T-cell (primary cell): ENCODE measurements around the gene MCUR1. TPM values are rescaled to one million over a fixed set of nuclear protein-coding genes. Genes with fewer than 3 reads are reported as not detected.
"Not testable (repeated sequence)": the region's sequence is repeated elsewhere in the genome, so short reads cannot be mapped to it uniquely, and the experiment has no call there.

Source experiments
- ATAC-seq, 4 experiments: fragments of 200-7000 bp in 3 of 4; fragments of 150-1000 bp in 1 of 4; cut with Tn5 transposase; replicated peaks in 1 of 4; 1 replicate in 3 of 4; 2 replicates in 1 of 4; pipeline ENCODE4 v1.10.0; 2021; ENCODE audit warnings: moderate library complexity in 3 of 4, mild to moderate bottlenecking in 2 of 4, moderate number of reproducible peaks in 1 of 4
- CTCF ChIA-PET, 2 donors: fragments of 300-600 bp; sonication (Branson Sonifier 250); formaldehyde crosslinking; loops; one replicate each; lab custom pipeline; 2022; ENCODE audit warnings: antibody characterized with exemption in 2 of 2; lab: Charles Lee
- POLR2A ChIA-PET, 2 donors: fragments of 300-600 bp; sonication (Branson Sonifier 250); formaldehyde crosslinking; loops; one replicate each; lab custom pipeline; 2022; ENCODE audit warnings: antibody characterized with exemption in 2 of 2; lab: Charles Lee
- DNase-seq, 35 experiments: peaks; one replicate each; pipeline versions ENCODE4 v3.0.0 to v3.0.0-alpha.2; 2013 to 2023
- H3K27ac ChIP-seq: one replicate; pipeline ENCODE4 v1.5.1; 2013; ENCODE audit warnings: low read length
- H3K27me3 ChIP-seq, 2 experiments: replicated peaks in 1 of 2; 1 replicate in 1 of 2; 2 replicates in 1 of 2; pipeline versions ENCODE4 v1.6.1 to v1.7.0; 2013; ENCODE audit warnings: low read length in 1 of 2, mixed read lengths in 1 of 2; ENCODE audit not compliant: control insufficient read depth in 2 of 2, insufficient read depth in 2 of 2; ENCODE audit errors: extremely low read depth in 1 of 2
- H3K36me3 ChIP-seq, 2 donors: 1 replicate in 1 of 2; 2 replicates in 1 of 2; pipeline versions ENCODE4 v1.6.1 to v1.7.0; 2013; ENCODE audit warnings: low read length in 1 of 2; ENCODE audit not compliant: control insufficient read depth in 2 of 2, insufficient read depth in 1 of 2; ENCODE audit errors: extremely low read depth in 1 of 2
- H3K4me1 ChIP-seq, 2 experiments: 1 replicate in 1 of 2; 2 replicates in 1 of 2; pipeline versions ENCODE4 v1.6.1 to v1.7.0; 2013; ENCODE audit warnings: low read length in 2 of 2, mixed read lengths in 1 of 2; ENCODE audit not compliant: insufficient read depth in 2 of 2, control insufficient read depth in 1 of 2; ENCODE audit errors: extremely low read depth in 1 of 2
- H3K4me3 ChIP-seq, 2 donors: 1 replicate in 1 of 2; 2 replicates in 1 of 2; pipeline versions ENCODE4 v1.5.1 to v1.7.0; 2013; ENCODE audit warnings: mild to moderate bottlenecking in 2 of 2, low read length in 1 of 2, moderate library complexity in 1 of 2; ENCODE audit not compliant: control insufficient read depth in 1 of 2; ENCODE audit errors: extremely low read depth in 1 of 2
- H3K9me3 ChIP-seq: 2 replicates; pipeline ENCODE4 v1.7.0; 2013
- H3K27ac Mint-ChIP-seq, 2 donors: one replicate each; pipeline ENCODE4 v1.8.0; 2020 to 2021; ENCODE audit warnings: mild to moderate bottlenecking in 2 of 2, mixed read lengths in 2 of 2
- H3K27me3 Mint-ChIP-seq, 2 donors: one replicate each; pipeline ENCODE4 v1.8.0; 2021 to 2022; ENCODE audit warnings: mixed read lengths in 2 of 2
- H3K36me3 Mint-ChIP-seq: one replicate; pipeline ENCODE4 v1.8.0; 2021; ENCODE audit warnings: mixed read lengths
- H3K4me1 Mint-ChIP-seq, 3 donors: one replicate each; pipeline ENCODE4 v1.8.0; 2020 to 2022; ENCODE audit warnings: mixed read lengths in 3 of 3, mild to moderate bottlenecking in 1 of 3
- H3K4me3 Mint-ChIP-seq, 3 donors: one replicate each; pipeline ENCODE4 v1.8.0; 2020 to 2022; ENCODE audit warnings: mild to moderate bottlenecking in 3 of 3, mixed read lengths in 3 of 3, moderate library complexity in 3 of 3
- H3K9me3 Mint-ChIP-seq, 3 donors: one replicate each; pipeline ENCODE4 v1.8.0; 2020 to 2022; ENCODE audit warnings: mixed read lengths in 3 of 3
- WGBS: methylation state at CpG from one replicate; pipeline ENCODE4 v1.1.5; 2013; ENCODE audit warnings: missing lambda C conversion rate; ENCODE audit not compliant: insufficient coverage; 5-methylcytosine and 5-hydroxymethylcytosine counted together
- total RNA-seq, 35 experiments: library from RNA in 6 of 35; stranded (reverse) in 6 of 35; fragments of 120-200 nt in 1 of 35; gene quantifications; one replicate each; pipeline versions ENCODE4 v1.2.1 to v1.2.4 and lab custom pipeline; 2013 to 2026

The MCUR1 gene
- total RNA-seq, 5 donors from 2014 or later (not counting 1 experiment from before 2014, with no cell fraction given) = 7.1 to 12.6 (median 9.3) TPM

DNA sequence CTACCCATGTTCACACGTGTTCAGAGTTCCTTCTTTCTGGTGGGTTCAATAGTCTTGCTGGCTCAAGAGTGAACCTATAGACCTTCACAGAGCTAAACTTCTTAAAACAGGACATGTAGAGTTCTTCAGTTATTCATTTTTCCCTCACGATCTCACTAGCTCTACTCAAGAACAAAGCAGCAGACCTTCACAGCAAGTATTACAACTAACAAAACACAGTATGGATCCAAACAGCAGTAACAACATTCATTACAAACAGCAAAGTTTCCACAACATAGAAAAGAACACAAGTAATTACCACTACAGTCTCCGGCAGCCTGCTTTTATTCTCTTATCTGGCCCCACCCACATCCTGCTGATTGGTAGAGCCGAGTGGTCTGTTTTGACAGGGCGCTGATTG is 39.5 kb upstream of the MCUR1 start:
- H3K36me3 ChIP-seq = no peaks in the 10 kb centered on the region
- H3K4me3 ChIP-seq = no peak overlapping the region
- H3K27ac ChIP-seq = no peak overlapping the region
- ATAC-seq = no peak
- no peaks in the 10 kb centered on the region for H3K36me3 Mint-ChIP-seq
- no peaks in the 10 kb centered on the region for H3K4me1 ChIP-seq
- no peaks in the 10 kb centered on the region for H3K9me3 ChIP-seq
- DNase-seq = no peak
- H3K4me1 Mint-ChIP-seq = no peaks in the 10 kb centered on the region
- ChIA-PET POLR2A (no interaction called here), CTCF (no interaction called here)
- H3K27me3 ChIP-seq = peaks cover 2 to 9% of the 10 kb centered on the region in 2 experiments
- no peak overlapping the region for H3K27ac Mint-ChIP-seq
- H3K4me3 Mint-ChIP-seq = no peak overlapping the region
- H3K27me3 Mint-ChIP-seq = peaks cover 11 to 12% of the 10 kb centered on the region in 2 donors
- WGBS = 100% methylated on average over 2 of the region's 5 CpGs
- H3K9me3 Mint-ChIP-seq = peaks cover 0 to 4% (median 0%) of the 10 kb centered on the region in 3 donors

DNA sequence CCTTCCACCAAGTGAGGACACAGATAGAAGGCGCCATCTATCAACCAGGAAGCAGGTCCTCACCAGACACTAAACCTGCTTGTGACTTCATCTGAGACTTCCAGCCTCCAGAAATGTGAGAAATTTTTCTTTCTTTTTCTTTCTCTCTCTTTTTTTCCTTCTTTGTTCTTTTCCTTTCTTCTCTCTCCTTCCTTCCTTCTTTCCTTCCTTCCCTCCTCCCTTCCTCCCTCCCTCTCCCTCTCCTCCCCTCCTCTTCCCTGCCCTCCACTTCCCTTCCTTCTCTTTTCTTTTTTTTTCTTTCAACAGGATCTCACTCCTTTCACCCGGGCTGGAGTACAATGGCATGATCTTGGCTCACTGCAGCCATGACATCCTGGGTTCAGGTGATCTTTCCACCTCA is 37.4 kb upstream of the MCUR1 start:
- ChIA-PET CTCF (no interaction called here), POLR2A (no interaction called here)
- ATAC-seq (no peak), DNase-seq (no peak)
- Mint-ChIP-seq H3K27me3 (peaks cover 11 to 14% of the 10 kb centered on the region in 2 donors), H3K27ac (no peak overlapping the region), H3K9me3 (peaks cover 0 to 4% (median 0%) of the 10 kb centered on the region in 3 donors), H3K36me3 (no peaks in the 10 kb centered on the region), H3K4me3 (no peak overlapping the region), H3K4me1 (no peaks in the 10 kb centered on the region)
- H3K4me3 ChIP-seq = no peak overlapping the region
- no peaks in the 10 kb centered on the region for H3K36me3 ChIP-seq
- H3K27me3 ChIP-seq = peaks cover 0 to 5% of the 10 kb centered on the region in 2 experiments
- H3K4me1 ChIP-seq = no peaks in the 10 kb centered on the region
- no peak overlapping the region for H3K27ac ChIP-seq
- WGBS = 100% methylated on average over 1 of the region's 2 CpGs
- no peaks in the 10 kb centered on the region for H3K9me3 ChIP-seq

DNA sequence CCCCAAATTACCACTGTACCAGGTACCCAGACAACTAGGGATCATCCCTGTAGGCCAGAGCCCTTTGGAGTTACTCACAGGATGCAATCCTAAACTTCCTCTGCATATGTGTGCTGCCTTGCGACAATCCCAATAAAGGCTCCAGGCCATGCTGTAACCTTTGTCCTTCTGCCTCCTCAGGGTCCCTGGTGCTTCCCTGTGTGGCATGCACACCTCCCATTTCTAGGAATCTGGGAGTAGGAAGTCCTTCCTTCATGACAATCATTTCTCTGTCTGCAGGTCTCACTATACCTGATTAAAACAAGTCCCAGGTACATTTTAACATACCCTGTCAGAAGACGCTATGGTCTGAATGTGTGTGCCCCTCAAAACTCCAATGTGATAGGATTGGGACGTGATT is 37.0 kb upstream of the MCUR1 start:
- no peak overlapping the region for H3K4me3 ChIP-seq
- peaks cover 0 to 9% of the 10 kb centered on the region in 2 experiments for H3K27me3 ChIP-seq
- H3K9me3 Mint-ChIP-seq = peaks cover 0 to 4% (median 0%) of the 10 kb centered on the region in 3 donors
- H3K36me3 ChIP-seq = no peaks in the 10 kb centered on the region
- ChIA-PET POLR2A (no interaction called here), CTCF (no interaction called here)
- H3K4me1 ChIP-seq = no peaks in the 10 kb centered on the region
- H3K4me3 Mint-ChIP-seq = no peak overlapping the region
- WGBS = 100% methylated on average over 1 of the region's 3 CpGs
- no peak overlapping the region for H3K27ac Mint-ChIP-seq
- ATAC-seq (no peak), DNase-seq (no peak)
- no peaks in the 10 kb centered on the region for H3K9me3 ChIP-seq
- no peaks in the 10 kb centered on the region for H3K36me3 Mint-ChIP-seq
- H3K4me1 Mint-ChIP-seq = no peaks in the 10 kb centered on the region
- H3K27ac ChIP-seq = no peak overlapping the region
- peaks cover 11 to 16% of the 10 kb centered on the region in 2 donors for H3K27me3 Mint-ChIP-seq

DNA sequence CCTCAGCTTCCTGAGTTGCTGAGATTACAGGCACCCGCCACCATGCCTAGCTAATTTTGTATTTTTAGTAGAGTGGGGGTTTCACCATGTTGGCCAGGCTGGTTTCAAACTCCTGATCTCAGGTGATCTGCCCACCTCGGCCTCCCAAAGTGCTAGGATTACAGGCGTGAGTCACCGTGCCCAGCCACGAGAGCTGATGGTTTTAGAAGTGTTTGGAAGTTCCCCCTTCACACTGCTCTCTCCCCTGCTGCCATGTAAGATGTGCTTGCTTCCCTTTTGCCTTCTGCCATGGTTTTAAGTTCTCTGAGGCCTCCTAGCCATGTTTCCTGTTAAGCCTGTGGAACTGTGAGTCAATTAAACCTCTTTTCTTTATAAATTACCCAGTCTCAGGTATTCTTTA is 36.3 kb upstream of the MCUR1 start:
- H3K27ac ChIP-seq, H3K4me1 ChIP-seq, DNase-seq, H3K36me3 Mint-ChIP-seq, H3K9me3 ChIP-seq, H3K4me3 ChIP-seq, H3K27ac Mint-ChIP-seq, H3K4me3 Mint-ChIP-seq, CTCF ChIA-PET, H3K4me1 Mint-ChIP-seq, H3K36me3 ChIP-seq, H3K27me3 ChIP-seq, ATAC-seq, POLR2A ChIA-PET, H3K9me3 Mint-ChIP-seq: not testable (repeated sequence)
- H3K27me3 Mint-ChIP-seq = peaks cover 11 to 14% of the 10 kb centered on the region in 2 donors
- no CpG with 5 or more reads among the region's 5 CpGs for WGBS

DNA sequence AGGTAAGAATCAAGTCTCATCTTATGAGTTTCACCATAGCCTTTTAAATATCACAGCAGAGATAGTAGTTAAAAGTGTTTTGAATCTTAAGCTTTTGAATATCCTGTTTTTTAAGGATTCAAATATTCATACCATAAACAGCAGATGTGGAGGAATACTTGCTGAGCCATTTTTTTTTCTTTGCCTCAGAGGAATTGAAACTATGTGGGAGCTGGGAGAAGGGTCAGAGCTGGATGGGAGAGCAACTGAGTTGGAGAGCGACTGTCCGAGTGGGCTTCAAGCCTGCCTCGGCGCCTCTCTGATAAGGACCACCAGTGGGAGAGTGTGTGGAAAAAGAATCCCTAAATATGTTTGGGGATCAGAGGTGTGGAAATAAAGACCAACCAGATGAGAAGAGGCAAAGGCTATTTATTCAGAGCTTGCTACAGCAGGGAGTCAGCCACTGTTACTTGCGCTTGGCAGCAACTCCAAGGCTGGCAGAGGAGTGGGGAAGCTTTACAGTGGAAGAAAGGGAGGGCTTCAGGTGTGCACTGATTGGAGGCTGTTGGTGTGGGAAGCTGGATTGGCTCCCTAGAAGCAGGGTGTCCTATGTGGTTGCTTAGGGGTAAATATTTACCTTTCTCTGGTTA is 34.3 kb upstream of the MCUR1 start:
- ChIA-PET POLR2A (no interaction called here), CTCF (no interaction called here)
- DNase-seq (no peak), ATAC-seq (no peak)
- Mint-ChIP-seq H3K4me3 (no peak overlapping the region), H3K27me3 (peaks cover 5 to 11% of the 10 kb centered on the region in 2 donors), H3K4me1 (no peaks in the 10 kb centered on the region), H3K27ac (no peak overlapping the region), H3K36me3 (no peaks in the 10 kb centered on the region), H3K9me3 (no peaks in the 10 kb centered on the region)
- no peaks in the 10 kb centered on the region for H3K36me3 ChIP-seq
- H3K27me3 ChIP-seq = peaks cover 0 to 9% of the 10 kb centered on the region in 2 experiments
- no peak overlapping the region for H3K27ac ChIP-seq
- no peaks in the 10 kb centered on the region for H3K4me1 ChIP-seq
- no peak overlapping the region for H3K4me3 ChIP-seq
- H3K9me3 ChIP-seq = no peaks in the 10 kb centered on the region
- 98% methylated on average over 5 of the region's 5 CpGs for WGBS

DNA sequence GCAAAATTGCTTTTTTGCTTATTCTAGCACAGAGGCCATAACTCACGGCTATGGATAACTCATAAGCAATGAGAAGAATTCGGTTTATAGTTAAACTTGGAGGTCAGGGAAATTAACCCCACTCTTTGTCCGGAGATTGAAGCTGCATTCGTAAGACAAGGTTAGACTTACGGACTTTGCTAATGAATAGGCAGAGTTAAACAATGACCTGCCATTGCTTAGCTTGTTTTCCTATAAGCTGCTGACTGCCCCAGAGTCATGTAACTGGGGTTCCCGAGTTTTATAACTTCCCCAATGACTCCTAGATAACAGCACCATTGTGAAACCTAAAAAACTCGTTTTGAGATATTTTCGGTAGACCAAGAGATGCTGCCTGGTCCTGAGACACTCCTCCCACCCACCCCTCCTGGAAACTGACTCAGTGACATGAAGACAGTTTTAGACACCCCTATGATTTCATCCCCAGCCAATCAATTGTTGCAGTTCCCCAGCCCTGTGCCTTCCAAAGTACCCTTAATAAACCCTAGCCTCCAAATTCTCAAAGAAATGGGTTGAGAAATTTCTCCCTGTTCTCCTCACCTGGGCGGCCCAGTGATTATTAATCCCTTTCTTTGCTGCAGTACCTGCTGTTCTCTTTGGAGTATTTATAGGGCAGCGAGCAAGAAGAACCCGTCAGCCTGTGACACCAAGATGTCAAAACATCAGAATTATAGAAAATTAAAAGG is 33.1 kb upstream of the MCUR1 start:
- ATAC-seq (no peak), DNase-seq (no peak)
- Histone ChIP-seq H3K4me3 (no peak overlapping the region), H3K4me1 (no peaks in the 10 kb centered on the region), H3K36me3 (no peaks in the 10 kb centered on the region), H3K9me3 (no peaks in the 10 kb centered on the region), H3K27me3 (peaks cover 0 to 9% of the 10 kb centered on the region in 2 experiments), H3K27ac (no peak overlapping the region)
- 53% methylated on average over 6 of the region's 11 CpGs for WGBS
- no peak overlapping the region for H3K27ac Mint-ChIP-seq
- no peak overlapping the region for H3K4me3 Mint-ChIP-seq
- CTCF ChIA-PET = no interaction called here
- H3K4me1 Mint-ChIP-seq = no peaks in the 10 kb centered on the region
- no peaks in the 10 kb centered on the region for H3K9me3 Mint-ChIP-seq
- no peaks in the 10 kb centered on the region for H3K36me3 Mint-ChIP-seq
- POLR2A ChIA-PET = no interaction called here
- peaks cover 5 to 8% of the 10 kb centered on the region in 2 donors for H3K27me3 Mint-ChIP-seq
